PFSK-1 (cell line): ENCODE data around the gene ST6GALNAC3.

Experiments used
- FOXP2 ChIP-seq: optimal IDR thresholded peaks from 2 replicates; pipeline ENCODE3; 2011; ENCODE audit warnings: borderline replicate concordance, control low read depth, inconsistent platforms; ENCODE audit not compliant: insufficient read depth; ENCODE audit errors: extremely low read length, extremely low read depth
- POLR2AphosphoS5 ChIP-seq: IDR thresholded peaks from 2 replicates; pipeline ENCODE4 v1.6.1; 2012; ENCODE audit warnings: low read depth, mild to moderate bottlenecking, control low read depth, low read length, moderate library complexity
- SIN3A ChIP-seq: IDR thresholded peaks from 2 replicates; pipeline ENCODE4 v1.6.1; 2012; ENCODE audit warnings: mild to moderate bottlenecking, low read length, moderate library complexity, borderline replicate concordance; ENCODE audit not compliant: insufficient read depth
- TAF1 ChIP-seq: IDR thresholded peaks from 2 replicates; pipeline ENCODE4 v1.6.1; 2012; ENCODE audit warnings: low read length, control low read depth, borderline replicate concordance; ENCODE audit not compliant: insufficient read depth
- TF ChIP-seq, protein P1 (sequence below), 2 experiments: IDR thresholded peaks; 2 replicates each; pipeline versions ENCODE4 v1.6.1 to v1.8.0; 2011 to 2012; ENCODE audit warnings: low read depth in 2 of 2, low read length in 2 of 2, control low read depth in 1 of 2, inconsistent platforms in 1 of 2, mild to moderate bottlenecking in 1 of 2, moderate library complexity in 1 of 2; ENCODE audit not compliant: insufficient read depth in 1 of 2

DNA sequence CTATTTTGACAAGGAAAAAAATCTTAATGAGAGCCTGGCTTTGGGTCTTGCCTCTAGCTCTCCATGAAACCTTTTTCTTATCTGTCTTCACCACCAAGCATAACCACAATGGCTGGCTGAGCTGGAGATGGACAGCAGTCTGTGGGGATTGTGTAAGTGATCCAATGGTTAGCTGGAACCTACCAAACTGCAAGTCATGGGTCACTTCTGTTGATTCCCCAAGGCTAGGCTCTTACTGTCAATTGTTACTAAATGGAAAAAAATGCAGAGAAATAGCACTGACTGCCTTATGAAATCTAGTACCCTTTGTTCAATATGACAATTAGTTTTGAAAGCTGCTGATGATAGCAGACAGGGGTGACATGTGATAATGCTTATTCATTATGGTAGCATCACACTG is 359.0 kb downstream of the ST6GALNAC3 start:
- TF ChIP-seq TAF1 (no peak), SIN3A (no peak), POLR2AphosphoS5 (no peak), FOXP2 (no peak)
- TF ChIP-seq, protein P1, sequence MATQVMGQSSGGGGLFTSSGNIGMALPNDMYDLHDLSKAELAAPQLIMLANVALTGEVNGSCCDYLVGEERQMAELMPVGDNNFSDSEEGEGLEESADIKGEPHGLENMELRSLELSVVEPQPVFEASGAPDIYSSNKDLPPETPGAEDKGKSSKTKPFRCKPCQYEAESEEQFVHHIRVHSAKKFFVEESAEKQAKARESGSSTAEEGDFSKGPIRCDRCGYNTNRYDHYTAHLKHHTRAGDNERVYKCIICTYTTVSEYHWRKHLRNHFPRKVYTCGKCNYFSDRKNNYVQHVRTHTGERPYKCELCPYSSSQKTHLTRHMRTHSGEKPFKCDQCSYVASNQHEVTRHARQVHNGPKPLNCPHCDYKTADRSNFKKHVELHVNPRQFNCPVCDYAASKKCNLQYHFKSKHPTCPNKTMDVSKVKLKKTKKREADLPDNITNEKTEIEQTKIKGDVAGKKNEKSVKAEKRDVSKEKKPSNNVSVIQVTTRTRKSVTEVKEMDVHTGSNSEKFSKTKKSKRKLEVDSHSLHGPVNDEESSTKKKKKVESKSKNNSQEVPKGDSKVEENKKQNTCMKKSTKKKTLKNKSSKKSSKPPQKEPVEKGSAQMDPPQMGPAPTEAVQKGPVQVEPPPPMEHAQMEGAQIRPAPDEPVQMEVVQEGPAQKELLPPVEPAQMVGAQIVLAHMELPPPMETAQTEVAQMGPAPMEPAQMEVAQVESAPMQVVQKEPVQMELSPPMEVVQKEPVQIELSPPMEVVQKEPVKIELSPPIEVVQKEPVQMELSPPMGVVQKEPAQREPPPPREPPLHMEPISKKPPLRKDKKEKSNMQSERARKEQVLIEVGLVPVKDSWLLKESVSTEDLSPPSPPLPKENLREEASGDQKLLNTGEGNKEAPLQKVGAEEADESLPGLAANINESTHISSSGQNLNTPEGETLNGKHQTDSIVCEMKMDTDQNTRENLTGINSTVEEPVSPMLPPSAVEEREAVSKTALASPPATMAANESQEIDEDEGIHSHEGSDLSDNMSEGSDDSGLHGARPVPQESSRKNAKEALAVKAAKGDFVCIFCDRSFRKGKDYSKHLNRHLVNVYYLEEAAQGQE (IDR thresholded peaks at IDR 0.05; ENCODE audit: insufficient read depth in 1 of 2, low read depth in 2 of 2, low read length in 2 of 2), result no peak
